ENCODE measurements around the gene EAF2. TPM values are rescaled to one million over a fixed set of nuclear protein-coding genes. Genes with fewer than 3 reads are reported as not detected.

Gene EAF2
- total RNA-seq, 1 donor from 2014 or later: 0.40 TPM

Other genes with a start within 250 kb of the EAF2 start
- under 0.01 TPM in 1 of 2 replicates, not detected in the other for gene FBXO40, start 241.8 kb upstream of the EAF2 start, total RNA-seq
- gene HCLS1, start 174.3 kb upstream of the EAF2 start, total RNA-seq: 9.7 and 24.0 TPM in 2 replicates
- gene GOLGB1, start 85.5 kb upstream of the EAF2 start, total RNA-seq: 29.9 and 35.3 TPM in 2 replicates
- gene IQCB1, start 149 bp upstream of the EAF2 start, total RNA-seq: 4.6 and 6.2 TPM in 2 replicates
- gene SLC15A2, start 59.2 kb downstream of the EAF2 start, total RNA-seq: under 0.01 and 0.20 TPM in 2 replicates
- not detected in 2 replicates for gene ILDR1, start 187.0 kb downstream of the EAF2 start, total RNA-seq
- not detected in 2 replicates for gene CD86, start 220.2 kb downstream of the EAF2 start, total RNA-seq